ENCODE measurements around the gene MAP3K14. TPM values are rescaled to one million over a fixed set of nuclear protein-coding genes. Genes with fewer than 3 reads are reported as not detected.

The MAP3K14 gene
- total RNA-seq = 10 to 100 TPM; 18.0 to 62.8 (median 34.0) TPM

- in situ Hi-C loops (cut with MboI; ENCODE audit: low sequenced_read_pairs in 4 of 4) (loop anchor here in 1 of 4 donors (5.0 kb wide), 1 partner anchor 34 kb away; no protein-coding TSS in a partner anchor), intact Hi-C loops (cut with DNase I; ENCODE audit: low total_unique reads) (loop anchor here (1.0 to 10.0 kb wide), 6 partner anchors 56 to 588 kb away; partner anchors contain the start of genes HEXIM1 and HEXIM2)
- ATAC-seq = peak; percentile 17 to 23
- Histone ChIP-seq H3K4me1 (peaks cover 48 to 53% of the 10 kb centered on the region in 2 donors), H3K36me3 (no peaks in the 10 kb centered on the region), H3K9me3 (no peaks in the 10 kb centered on the region), H3K4me3 (peak within 1 kb of the TSS; percentile 68 to 75 (median 73)), H3K27ac (peak within 1 kb of the TSS; percentile 88 to 98 (median 94)), H3K27me3 (no peaks in the 10 kb centered on the region)
- DNase-seq = peak; percentile 63 to 83
- TF ChIP-seq CTCF (IDR thresholded peaks at IDR 0.05 in 4 of 5, conservative IDR thresholded peaks at IDR 0.05 in 1 of 5) (peak; percentile 26 to 50 (median 48)), POLR2A (IDR thresholded peaks at IDR 0.05) (peak; percentile 99)
These were observed at the start of gene MAP3K14 for GRCh38 chr17:45316434-45317110. MAP3K14 (minus strand) TSS chr17:45317020; CDS start chr17:45290745, 26,275 bp downstream.

GRCh38 chr17:45366049-45366448 is 49.2 kb upstream of the MAP3K14 start:
- no peaks in the 10 kb centered on the region for H3K36me3 ChIP-seq
- in situ Hi-C loops (cut with MboI; ENCODE audit: low sequenced_read_pairs in 4 of 4) (no loop called here), intact Hi-C loops (cut with DNase I; ENCODE audit: low total_unique reads) (no loop called here)
- H3K27ac ChIP-seq = no peak overlapping the region
- no peak overlapping the region for H3K4me3 ChIP-seq
- H3K4me1 ChIP-seq = peaks cover under 1 to 6% of the 10 kb centered on the region in 2 donors
- no peaks in the 10 kb centered on the region for H3K27me3 ChIP-seq
- no peak for TF ChIP-seq CTCF (IDR thresholded peaks at IDR 0.05 in 4 of 5, conservative IDR thresholded peaks at IDR 0.05 in 1 of 5)
- no peak for TF ChIP-seq POLR2A (IDR thresholded peaks at IDR 0.05)
- no peak for DNase-seq
- H3K9me3 ChIP-seq = no peaks in the 10 kb centered on the region
- no peak for ATAC-seq

DNA sequence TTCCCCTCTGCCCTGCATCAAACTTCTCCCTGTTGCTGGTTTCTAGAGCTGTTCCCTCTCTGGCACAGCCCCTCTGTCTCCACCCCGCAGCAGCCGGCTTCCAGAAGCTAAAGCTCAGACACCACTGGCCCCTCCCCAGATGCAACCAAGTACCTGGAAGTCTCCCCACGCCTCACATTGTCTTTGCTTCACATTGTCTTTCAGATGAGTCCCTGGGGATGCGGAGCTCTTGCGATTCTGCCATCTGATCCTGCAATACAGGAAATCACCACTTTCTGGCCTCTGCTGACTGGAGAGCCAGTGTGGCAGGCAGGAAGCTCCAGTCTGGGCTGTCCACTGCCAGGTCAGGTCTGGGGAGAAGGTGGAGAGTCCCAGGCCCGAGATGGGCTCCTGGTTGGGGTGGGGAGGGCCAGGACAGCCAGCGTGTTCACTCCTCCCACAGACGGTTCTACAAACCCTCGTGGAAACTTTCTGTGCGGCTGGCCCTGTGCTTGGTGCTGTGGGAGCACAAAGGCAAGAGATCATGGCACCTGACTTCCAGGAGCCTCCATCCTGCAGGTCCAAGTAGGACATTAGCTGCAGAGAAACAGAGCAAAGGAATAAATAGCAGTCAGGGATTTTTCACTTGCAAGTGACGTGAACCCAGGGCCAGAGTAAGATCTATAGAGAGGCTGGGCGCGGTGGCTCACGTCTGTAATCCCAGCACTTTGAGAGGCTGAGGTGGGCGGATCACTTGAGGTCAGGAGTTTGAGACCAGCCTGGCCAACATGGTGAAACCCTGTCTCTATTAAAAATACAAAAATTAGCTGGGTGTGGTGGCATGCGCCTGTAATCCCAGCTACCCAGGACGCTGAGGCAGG is 47.9 kb upstream of the MAP3K14 start:
- ATAC-seq (no peak), DNase-seq (no peak)
- H3K36me3 ChIP-seq = no peaks in the 10 kb centered on the region
- intact Hi-C loops (cut with DNase I; ENCODE audit: low total_unique reads) = no loop called here
- no peaks in the 10 kb centered on the region for H3K27me3 ChIP-seq
- H3K9me3 ChIP-seq = no peaks in the 10 kb centered on the region
- H3K4me3 ChIP-seq = no peak overlapping the region
- TF ChIP-seq CTCF (IDR thresholded peaks at IDR 0.05 in 4 of 5, conservative IDR thresholded peaks at IDR 0.05 in 1 of 5) = no peak
- TF ChIP-seq POLR2A (IDR thresholded peaks at IDR 0.05) = no peak
- peaks cover 0 to 6% of the 10 kb centered on the region in 2 donors for H3K4me1 ChIP-seq
- in situ Hi-C loops (cut with MboI; ENCODE audit: low sequenced_read_pairs in 4 of 4) = no loop called here
- H3K27ac ChIP-seq = no peak overlapping the region

GRCh38 chr17:45363498-45363897 is 46.7 kb upstream of the MAP3K14 start:
- TF ChIP-seq CTCF (IDR thresholded peaks at IDR 0.05 in 4 of 5, conservative IDR thresholded peaks at IDR 0.05 in 1 of 5) (no peak), POLR2A (IDR thresholded peaks at IDR 0.05) (no peak)
- DNase-seq = peak in 1 of 2 donors; percentile 40
- intact Hi-C loops (cut with DNase I; ENCODE audit: low total_unique reads) = no loop called here
- ATAC-seq = peak in 1 of 2 donors; percentile 92
- H3K9me3 ChIP-seq = no peaks in the 10 kb centered on the region
- no peak overlapping the region for H3K27ac ChIP-seq
- in situ Hi-C loops (cut with MboI; ENCODE audit: low sequenced_read_pairs in 4 of 4) = no loop called here
- H3K4me1 ChIP-seq = peaks cover 0 to 6% of the 10 kb centered on the region in 2 donors
- H3K4me3 ChIP-seq = no peak overlapping the region
- no peaks in the 10 kb centered on the region for H3K27me3 ChIP-seq
- H3K36me3 ChIP-seq = no peaks in the 10 kb centered on the region

All from gastrocnemius medialis (tissue), 4 donors.